Epithelial cell of proximal tubule (primary cell): ENCODE results near the gene RPS4Y1. TPM values are rescaled to one million over a fixed set of nuclear protein-coding genes. Genes with fewer than 3 reads are reported as not detected.
"Not testable (repeated sequence)": the region's sequence is repeated elsewhere in the genome, so short reads cannot be mapped to it uniquely, and the experiment has no call there.

ENCODE experiments used
- DNase-seq: peaks from one replicate; pipeline ENCODE4 v3.0.0-alpha.2; 2011; ENCODE audit warnings: low read depth
- H3K4me3 ChIP-seq: 2 replicates; pipeline ENCODE4 v1.5.1; 2011; ENCODE audit warnings: low read depth, mild to moderate bottlenecking, low read length
- CTCF ChIP-seq: conservative IDR thresholded peaks from 2 replicates; pipeline ENCODE4 v1.5.1; 2012; ENCODE audit warnings: low read depth, mild to moderate bottlenecking, low read length
- total RNA-seq: library from RNA; depleted of rRNA; stranded (reverse); fragments of >200 nt; gene quantifications from 2 replicates; pipeline ENCODE4 v1.2.3, GENCODE V29; 2015

The RPS4Y1 gene
- total RNA-seq, result 334 and 379 TPM in 2 replicates

- TF ChIP-seq CTCF, result no peak
- DNase-seq, result peak; percentile 32
- peak within 1 kb of the TSS; percentile 77 for H3K4me3 ChIP-seq
Measured at GRCh38 chrY:2841471-2841893, at the start of gene RPS4Y1. TSS of gene RPS4Y1 (plus strand) at chrY:2841602. CDS start at chrY:2841625, 23 bp downstream.

- no peak for DNase-seq
- H3K4me3 ChIP-seq, result no peak overlapping the region
- TF ChIP-seq CTCF, result no peak
Measured at GRCh38 chrY:2796977-2797523, 44.4 kb upstream of the RPS4Y1 start.

- no peak overlapping the region for H3K4me3 ChIP-seq
- TF ChIP-seq CTCF, result no peak
- no peak for DNase-seq
Measured at GRCh38 chrY:2797991-2798390, 43.4 kb upstream of the RPS4Y1 start.

GRCh38 chrY:2800246-2800645 is 41.2 kb upstream of the RPS4Y1 start:
- DNase-seq, result no peak
- peak; percentile 52 for TF ChIP-seq CTCF
- H3K4me3 ChIP-seq, result no peak overlapping the region

GRCh38 chrY:2817146-2817896 is 24.1 kb upstream of the RPS4Y1 start:
- H3K4me3 ChIP-seq, DNase-seq: not testable (repeated sequence)

GRCh38 chrY:2824471-2824870 is 16.9 kb upstream of the RPS4Y1 start:
- TF ChIP-seq CTCF, result no peak
- no peak for DNase-seq
- H3K4me3 ChIP-seq, result no peak overlapping the region

GRCh38 chrY:2828497-2828896 is 12.9 kb upstream of the RPS4Y1 start:
- no peak for TF ChIP-seq CTCF
- no peak overlapping the region for H3K4me3 ChIP-seq

More at GRCh38 chrY:2828497-2828896, 12.9 kb upstream of the RPS4Y1 start:
- no peak for DNase-seq
